ENCODE measurements around the gene UTF1. TPM values are rescaled to one million over a fixed set of nuclear protein-coding genes. Genes with fewer than 3 reads are reported as not detected.
A peak's percentile ranks its signal among the peaks of the same experiment; 100 is the strongest.

The UTF1 gene
- total and polyA plus RNA-seq, 2 donors from 2014 or later: not detected

DNA sequence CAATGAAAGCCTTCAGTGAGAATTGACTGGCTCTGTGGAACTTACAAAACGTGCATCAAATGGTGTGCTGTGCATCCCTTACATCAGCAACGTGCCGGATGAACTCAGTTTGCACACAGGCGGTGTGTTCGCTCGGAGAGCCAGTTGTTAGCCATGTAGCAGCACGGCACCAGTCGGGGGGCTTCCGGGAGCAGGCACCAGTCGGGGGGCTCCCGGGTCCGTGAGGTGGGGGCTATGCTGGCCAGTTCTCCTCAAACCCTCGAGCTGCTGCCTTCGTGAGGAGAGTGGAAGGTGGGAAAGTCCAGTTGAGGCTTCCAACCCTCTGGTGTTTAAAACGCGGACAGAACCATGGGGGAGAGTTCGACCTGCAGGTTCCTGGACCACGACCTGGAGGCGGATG lies 34.9 kb upstream of the UTF1 start:
- H3K4me1 ChIP-seq (ENCODE audit: control insufficient read depth in 2 of 3, insufficient read depth in 2 of 3, low read depth in 1 of 3, low read length in 3 of 3): no peaks in the 10 kb centered on the region
- intact Hi-C loops (cut with DNase I): no loop called here
- H3K36me3 ChIP-seq (ENCODE audit: control insufficient read depth in 2 of 3, insufficient read depth in 3 of 3, low read length in 3 of 3): no peaks in the 10 kb centered on the region
- peak in 1 of 5 donors; percentile 30 for DNase-seq
- FAIRE-seq: no peak
- H3K9me3 ChIP-seq (ENCODE audit: control insufficient read depth in 2 of 3, insufficient read depth in 1 of 3, low read length in 3 of 3): no peaks in the 10 kb centered on the region
- H3K9ac ChIP-seq (ENCODE audit: low read length in 3 of 3): no peak overlapping the region
- H3K27ac ChIP-seq (ENCODE audit: low read depth in 2 of 2, low read length in 2 of 2): no peak overlapping the region
- TF ChIP-seq, protein P1, sequence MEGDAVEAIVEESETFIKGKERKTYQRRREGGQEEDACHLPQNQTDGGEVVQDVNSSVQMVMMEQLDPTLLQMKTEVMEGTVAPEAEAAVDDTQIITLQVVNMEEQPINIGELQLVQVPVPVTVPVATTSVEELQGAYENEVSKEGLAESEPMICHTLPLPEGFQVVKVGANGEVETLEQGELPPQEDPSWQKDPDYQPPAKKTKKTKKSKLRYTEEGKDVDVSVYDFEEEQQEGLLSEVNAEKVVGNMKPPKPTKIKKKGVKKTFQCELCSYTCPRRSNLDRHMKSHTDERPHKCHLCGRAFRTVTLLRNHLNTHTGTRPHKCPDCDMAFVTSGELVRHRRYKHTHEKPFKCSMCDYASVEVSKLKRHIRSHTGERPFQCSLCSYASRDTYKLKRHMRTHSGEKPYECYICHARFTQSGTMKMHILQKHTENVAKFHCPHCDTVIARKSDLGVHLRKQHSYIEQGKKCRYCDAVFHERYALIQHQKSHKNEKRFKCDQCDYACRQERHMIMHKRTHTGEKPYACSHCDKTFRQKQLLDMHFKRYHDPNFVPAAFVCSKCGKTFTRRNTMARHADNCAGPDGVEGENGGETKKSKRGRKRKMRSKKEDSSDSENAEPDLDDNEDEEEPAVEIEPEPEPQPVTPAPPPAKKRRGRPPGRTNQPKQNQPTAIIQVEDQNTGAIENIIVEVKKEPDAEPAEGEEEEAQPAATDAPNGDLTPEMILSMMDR (IDR thresholded peaks at IDR 0.05; ENCODE audit: borderline replicate concordance, extremely low read depth, insufficient read depth): no peak
- H3K27me3 ChIP-seq (ENCODE audit: control insufficient read depth, insufficient read depth, low read length): no peaks in the 10 kb centered on the region
- H3K4me3 ChIP-seq (ENCODE audit: low read length in 3 of 3): no peak overlapping the region

DNA sequence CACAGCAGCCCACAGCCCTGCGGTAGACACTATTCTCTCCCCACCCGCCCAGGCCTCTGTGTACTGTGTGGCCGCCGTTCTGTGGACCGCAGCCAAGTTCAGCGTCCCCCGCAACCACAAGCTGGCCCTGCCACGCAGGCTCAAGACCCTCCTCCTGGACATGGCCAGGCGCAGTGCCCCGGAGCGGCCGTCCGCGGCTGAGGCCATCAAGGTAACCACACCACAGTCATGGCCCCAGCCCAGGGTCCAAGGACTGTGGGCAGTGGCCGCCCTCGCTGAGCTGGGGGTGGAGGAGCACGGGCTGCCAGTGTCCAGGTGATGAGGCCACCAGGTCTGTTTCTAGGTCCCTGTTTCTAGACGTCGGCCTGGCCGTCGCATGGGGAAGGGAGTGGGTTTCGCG lies 34.4 kb upstream of the UTF1 start:
- Histone ChIP-seq H3K4me3 (ENCODE audit: low read length in 3 of 3) (no peak overlapping the region), H3K27me3 (ENCODE audit: control insufficient read depth, insufficient read depth, low read length) (no peaks in the 10 kb centered on the region), H3K9ac (ENCODE audit: low read length in 3 of 3) (no peak overlapping the region), H3K36me3 (ENCODE audit: control insufficient read depth in 2 of 3, insufficient read depth in 3 of 3, low read length in 3 of 3) (no peaks in the 10 kb centered on the region), H3K27ac (ENCODE audit: low read depth in 2 of 2, low read length in 2 of 2) (no peak overlapping the region), H3K9me3 (ENCODE audit: control insufficient read depth in 2 of 3, insufficient read depth in 1 of 3, low read length in 3 of 3) (no peaks in the 10 kb centered on the region), H3K4me1 (ENCODE audit: control insufficient read depth in 2 of 3, insufficient read depth in 2 of 3, low read depth in 1 of 3, low read length in 3 of 3) (no peaks in the 10 kb centered on the region)
- peak in 1 of 5 donors; percentile 64 for DNase-seq
- intact Hi-C loops (cut with DNase I): no loop called here
- TF ChIP-seq, protein P1 (IDR thresholded peaks at IDR 0.05; ENCODE audit: borderline replicate concordance, extremely low read depth, insufficient read depth): no peak
- no peak for FAIRE-seq

DNA sequence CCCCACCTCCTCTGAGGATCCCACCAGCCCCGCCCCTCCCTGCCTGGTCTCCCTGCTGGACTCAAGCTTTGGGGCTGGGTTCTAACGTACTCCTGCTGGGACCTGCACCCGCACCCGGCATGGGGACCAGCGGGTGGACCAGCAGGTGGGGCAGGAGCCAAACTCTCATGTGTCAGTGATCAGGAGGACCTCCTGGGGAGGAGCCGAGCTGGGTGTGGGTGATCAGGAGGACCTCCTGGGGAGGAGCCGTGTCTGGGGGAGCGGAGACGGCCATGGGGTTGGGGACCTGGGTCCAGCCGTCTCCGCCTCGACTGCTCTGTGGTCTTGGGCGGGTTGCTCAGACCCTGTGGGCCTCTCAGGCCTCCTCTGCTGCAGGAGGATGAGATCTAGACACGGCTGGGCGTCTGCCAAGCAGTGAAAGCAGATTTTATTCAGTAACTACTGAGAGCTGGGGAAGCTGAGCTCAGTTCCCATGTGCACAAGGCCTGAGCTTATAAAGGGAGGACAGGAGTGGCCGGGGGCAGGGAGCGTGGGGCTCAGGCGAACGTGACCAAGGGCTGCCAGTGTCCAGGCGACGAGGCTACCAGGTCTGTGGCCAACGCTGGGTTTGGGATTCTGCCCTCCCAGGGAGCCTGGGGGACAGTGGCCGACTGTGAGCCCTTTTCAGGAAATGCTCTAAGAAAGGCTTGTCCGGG lies 33.6 kb upstream of the UTF1 start:
- Histone ChIP-seq H3K4me3 (ENCODE audit: low read length in 3 of 3) (no peak overlapping the region), H3K27me3 (ENCODE audit: control insufficient read depth, insufficient read depth, low read length) (no peaks in the 10 kb centered on the region), H3K9me3 (ENCODE audit: control insufficient read depth in 2 of 3, insufficient read depth in 1 of 3, low read length in 3 of 3) (no peaks in the 10 kb centered on the region), H3K9ac (ENCODE audit: low read length in 3 of 3) (no peak overlapping the region), H3K4me1 (ENCODE audit: control insufficient read depth in 2 of 3, insufficient read depth in 2 of 3, low read depth in 1 of 3, low read length in 3 of 3) (no peaks in the 10 kb centered on the region), H3K36me3 (ENCODE audit: control insufficient read depth in 2 of 3, insufficient read depth in 3 of 3, low read length in 3 of 3) (no peaks in the 10 kb centered on the region), H3K27ac (ENCODE audit: low read depth in 2 of 2, low read length in 2 of 2) (no peak overlapping the region)
- intact Hi-C loops (cut with DNase I): no loop called here
- FAIRE-seq (no peak), DNase-seq (peak in 2 of 5 donors; percentile 25 to 65)
- TF ChIP-seq, protein P1 (IDR thresholded peaks at IDR 0.05; ENCODE audit: borderline replicate concordance, extremely low read depth, insufficient read depth): no peak

All from kidney (tissue), 14 donors.